K562 (cell line): ENCODE data around the gene NUDT22. TPM values are rescaled to one million over a fixed set of nuclear protein-coding genes. Genes with fewer than 3 reads are reported as not detected.

ENCODE experiments used
- ARID4B ChIP-seq: sonication (generic); formaldehyde crosslinking; IDR thresholded peaks from 2 replicates; pipeline ENCODE4 v1.8.0; 2022; ENCODE audit warnings: mild to moderate bottlenecking, missing genetic modification reagents
- CHD2 ChIP-seq: IDR thresholded peaks from 2 replicates; pipeline ENCODE4 v1.6.1; 2011; ENCODE audit warnings: low read depth, low read length
- DACH1 ChIP-seq: fragments of 450-650 bp; IDR thresholded peaks from 2 replicates; pipeline ENCODE4 v1.6.1; 2018; ENCODE audit not compliant: partially characterized antibody
- EGR1 ChIP-seq: fragments of 450-650 bp; conservative IDR thresholded peaks from 2 replicates; pipeline ENCODE4 v1.6.1; 2017; ENCODE audit warnings: mild to moderate bottlenecking
- ELF1 ChIP-seq: fragments of 200-800 bp; sonication (Bioruptor generic); IDR thresholded peaks from 2 replicates; pipeline ENCODE4 v1.6.1; 2016; ENCODE audit warnings: missing genetic modification characterization, missing compliant biosample characterization
- EP400 ChIP-seq: fragments of 450-650 bp; IDR thresholded peaks from 2 replicates; pipeline ENCODE4 v1.6.1; 2017; ENCODE audit warnings: antibody characterized with exemption, mild to moderate bottlenecking, moderate library complexity
- FIP1L1 ChIP-seq: fragments of 200-400 bp; formaldehyde crosslinking; IDR thresholded peaks from 2 replicates; pipeline ENCODE4 v1.6.1; 2018; ENCODE audit warnings: mild to moderate bottlenecking, low read depth, low read length; ENCODE audit not compliant: poor library complexity, severe bottlenecking
- KDM5B ChIP-seq: fragments of 200-600 bp; sonication (generic); IDR thresholded peaks from 2 replicates; pipeline ENCODE4 v1.6.1; 2012; ENCODE audit warnings: low read depth, mild to moderate bottlenecking, moderate library complexity, low read length, control low read depth, inconsistent platforms; ENCODE audit not compliant: insufficient replicate concordance
- RBM34 ChIP-seq: fragments of 200-400 bp; formaldehyde crosslinking; IDR thresholded peaks from 2 replicates; pipeline ENCODE4 v1.6.1; 2018; ENCODE audit warnings: low read length, borderline replicate concordance; ENCODE audit not compliant: insufficient read depth
- USF1 ChIP-seq: sonication (generic); formaldehyde crosslinking; IDR thresholded peaks from 2 replicates; pipeline ENCODE4 v1.9.0; 2022; ENCODE audit warnings: mild to moderate bottlenecking, missing genetic modification reagents
- ZC3H4 ChIP-seq: sonication (generic); formaldehyde crosslinking; IDR thresholded peaks from 2 replicates; pipeline ENCODE4 v1.9.0; 2021; ENCODE audit warnings: missing genetic modification reagents, borderline replicate concordance
- ZNF239 ChIP-seq: fragments of 250-450 bp; sonication (Bioruptor Pico); IDR thresholded peaks from 2 replicates; pipeline ENCODE4 v1.4.0; 2020; ENCODE audit warnings: mild to moderate bottlenecking
- ZNF316 ChIP-seq: fragments of 450-650 bp; IDR thresholded peaks from 2 replicates; pipeline ENCODE4 v1.6.1; 2016
- ZNF436 ChIP-seq: fragments of 250-450, 450-650 bp; sonication (Bioruptor Pico); formaldehyde crosslinking; IDR thresholded peaks from 2 replicates; pipeline ENCODE4 v1.7.0; 2020; ENCODE audit warnings: mild to moderate bottlenecking
- polyA plus RNA-seq, 8 experiments: library from polyadenylated mRNA; depleted of rRNA in 4 of 8; stranded (reverse) in 5 of 8; unstranded in 3 of 8; fragments of >200 nt; fragmentation: Nextera tagmentation in 2 of 8; fragmentation: Illumina TruSeq in 1 of 8; extraction: Ambion mirVana in 2 of 8; extraction: Trizol in 1 of 8; gene quantifications; 2 replicates each; pipeline versions ENCODE4 v1.2.1 to v1.2.3, GENCODE V29; 2011 to 2014; ENCODE audit warnings: inconsistent platforms in 1 of 8, missing spikeins in 1 of 8
- total RNA-seq, 7 experiments: library from RNA; depleted of rRNA in 6 of 7; stranded (reverse); fragments of >200 nt in 6 of 7; fragmentation: Illumina TruSeq in 2 of 7; extraction: Trizol in 2 of 7; gene quantifications; 2 replicates each; pipeline versions ENCODE4 v1.2.1 to v1.2.3, GENCODE V29; 2011 to 2021; ENCODE audit warnings: low replicate concordance in 1 of 7
- TF ChIP-seq, protein P1 (sequence below), 2 experiments: fragments of 150-350 bp in 1 of 2; IDR thresholded peaks; 2 replicates each; pipeline ENCODE4 v1.6.1; 2012 to 2016; ENCODE audit warnings: low read depth in 2 of 2, low read length in 2 of 2, mild to moderate bottlenecking in 1 of 2, moderate library complexity in 1 of 2

The NUDT22 gene
- total and polyA plus RNA-seq, 9 of the 15 experiments (the other 6 are each of a cell fraction or from before 2014, with no cell fraction given) = 6.3 to 92.6 (median 37.4) TPM

GRCh38 chr11:64207256-64208085 is 18.6 kb upstream of the NUDT22 start (continued):
- peak; percentile 90 for TF ChIP-seq ARID4B
- peak; percentile 89 for TF ChIP-seq ELF1 (tag)
- TF ChIP-seq, protein P1, sequence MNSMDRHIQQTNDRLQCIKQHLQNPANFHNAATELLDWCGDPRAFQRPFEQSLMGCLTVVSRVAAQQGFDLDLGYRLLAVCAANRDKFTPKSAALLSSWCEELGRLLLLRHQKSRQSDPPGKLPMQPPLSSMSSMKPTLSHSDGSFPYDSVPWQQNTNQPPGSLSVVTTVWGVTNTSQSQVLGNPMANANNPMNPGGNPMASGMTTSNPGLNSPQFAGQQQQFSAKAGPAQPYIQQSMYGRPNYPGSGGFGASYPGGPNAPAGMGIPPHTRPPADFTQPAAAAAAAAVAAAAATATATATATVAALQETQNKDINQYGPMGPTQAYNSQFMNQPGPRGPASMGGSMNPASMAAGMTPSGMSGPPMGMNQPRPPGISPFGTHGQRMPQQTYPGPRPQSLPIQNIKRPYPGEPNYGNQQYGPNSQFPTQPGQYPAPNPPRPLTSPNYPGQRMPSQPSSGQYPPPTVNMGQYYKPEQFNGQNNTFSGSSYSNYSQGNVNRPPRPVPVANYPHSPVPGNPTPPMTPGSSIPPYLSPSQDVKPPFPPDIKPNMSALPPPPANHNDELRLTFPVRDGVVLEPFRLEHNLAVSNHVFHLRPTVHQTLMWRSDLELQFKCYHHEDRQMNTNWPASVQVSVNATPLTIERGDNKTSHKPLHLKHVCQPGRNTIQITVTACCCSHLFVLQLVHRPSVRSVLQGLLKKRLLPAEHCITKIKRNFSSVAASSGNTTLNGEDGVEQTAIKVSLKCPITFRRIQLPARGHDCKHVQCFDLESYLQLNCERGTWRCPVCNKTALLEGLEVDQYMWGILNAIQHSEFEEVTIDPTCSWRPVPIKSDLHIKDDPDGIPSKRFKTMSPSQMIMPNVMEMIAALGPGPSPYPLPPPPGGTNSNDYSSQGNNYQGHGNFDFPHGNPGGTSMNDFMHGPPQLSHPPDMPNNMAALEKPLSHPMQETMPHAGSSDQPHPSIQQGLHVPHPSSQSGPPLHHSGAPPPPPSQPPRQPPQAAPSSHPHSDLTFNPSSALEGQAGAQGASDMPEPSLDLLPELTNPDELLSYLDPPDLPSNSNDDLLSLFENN (IDR thresholded peaks at IDR 0.05; ENCODE audit: low read depth in 2 of 2, low read length in 2 of 2) = 0 out of 4 replicates have a peak, but pooled peaks of 1 of the 2 experiments have one; percentile 44
- no peak for TF ChIP-seq CHD2
- peak; percentile 5; the same call in 1 of the 2 replicates for TF ChIP-seq USF1 (CRISPR knock-in tag)
- TF ChIP-seq ZNF239 (CRISPR knock-in tag) = peak; percentile 17; the same call in 1 of the 2 replicates
- TF ChIP-seq EGR1 = peak; percentile 56
- TF ChIP-seq RBM34 = no peak
- peak; percentile 94 for TF ChIP-seq ZNF316
- TF ChIP-seq ZC3H4 (CRISPR knock-in tag) = no peak
- TF ChIP-seq FIP1L1 = no peak
- TF ChIP-seq ZNF436 (CRISPR knock-in tag) = no peak
- TF ChIP-seq DACH1 = peak; percentile 90
- TF ChIP-seq KDM5B = peak; percentile 45
- peak; percentile 91 for TF ChIP-seq EP400
